ENCODE measurements around the gene GPR26.

GPR26 gene

GRCh38 chr10:123642293-123642692 lies 23.9 kb upstream of the GPR26 start:
- TF ChIP-seq TAF1 (IDR thresholded peaks at IDR 0.05; ENCODE audit: low read depth), result no peak
- no peak for TF ChIP-seq CEBPB (IDR thresholded peaks at IDR 0.05)
- TF ChIP-seq, protein P1, sequence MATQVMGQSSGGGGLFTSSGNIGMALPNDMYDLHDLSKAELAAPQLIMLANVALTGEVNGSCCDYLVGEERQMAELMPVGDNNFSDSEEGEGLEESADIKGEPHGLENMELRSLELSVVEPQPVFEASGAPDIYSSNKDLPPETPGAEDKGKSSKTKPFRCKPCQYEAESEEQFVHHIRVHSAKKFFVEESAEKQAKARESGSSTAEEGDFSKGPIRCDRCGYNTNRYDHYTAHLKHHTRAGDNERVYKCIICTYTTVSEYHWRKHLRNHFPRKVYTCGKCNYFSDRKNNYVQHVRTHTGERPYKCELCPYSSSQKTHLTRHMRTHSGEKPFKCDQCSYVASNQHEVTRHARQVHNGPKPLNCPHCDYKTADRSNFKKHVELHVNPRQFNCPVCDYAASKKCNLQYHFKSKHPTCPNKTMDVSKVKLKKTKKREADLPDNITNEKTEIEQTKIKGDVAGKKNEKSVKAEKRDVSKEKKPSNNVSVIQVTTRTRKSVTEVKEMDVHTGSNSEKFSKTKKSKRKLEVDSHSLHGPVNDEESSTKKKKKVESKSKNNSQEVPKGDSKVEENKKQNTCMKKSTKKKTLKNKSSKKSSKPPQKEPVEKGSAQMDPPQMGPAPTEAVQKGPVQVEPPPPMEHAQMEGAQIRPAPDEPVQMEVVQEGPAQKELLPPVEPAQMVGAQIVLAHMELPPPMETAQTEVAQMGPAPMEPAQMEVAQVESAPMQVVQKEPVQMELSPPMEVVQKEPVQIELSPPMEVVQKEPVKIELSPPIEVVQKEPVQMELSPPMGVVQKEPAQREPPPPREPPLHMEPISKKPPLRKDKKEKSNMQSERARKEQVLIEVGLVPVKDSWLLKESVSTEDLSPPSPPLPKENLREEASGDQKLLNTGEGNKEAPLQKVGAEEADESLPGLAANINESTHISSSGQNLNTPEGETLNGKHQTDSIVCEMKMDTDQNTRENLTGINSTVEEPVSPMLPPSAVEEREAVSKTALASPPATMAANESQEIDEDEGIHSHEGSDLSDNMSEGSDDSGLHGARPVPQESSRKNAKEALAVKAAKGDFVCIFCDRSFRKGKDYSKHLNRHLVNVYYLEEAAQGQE (IDR thresholded peaks at IDR 0.05; ENCODE audit: low read depth), result no peak
- TF ChIP-seq YY1 (IDR thresholded peaks at IDR 0.05; ENCODE audit: low read depth), result no peak
- TF ChIP-seq RAD21 (IDR thresholded peaks at IDR 0.05; ENCODE audit: low read depth), result no peak
- TF ChIP-seq ZBTB7A (IDR thresholded peaks at IDR 0.05; ENCODE audit: low read depth), result no peak
- no peak for TF ChIP-seq TEAD4 (IDR thresholded peaks at IDR 0.05)
- TF ChIP-seq FOXM1 (IDR thresholded peaks at IDR 0.05; ENCODE audit: borderline replicate concordance, low read depth), result no peak
- no peak for TF ChIP-seq USF1 (IDR thresholded peaks at IDR 0.05)
- no peak for TF ChIP-seq EP300 (IDR thresholded peaks at IDR 0.05; ENCODE audit: borderline replicate concordance)
- no peak for TF ChIP-seq CREB1 (IDR thresholded peaks at IDR 0.05; ENCODE audit: low read depth)

GRCh38 chr10:123642697-123643096 lies 23.5 kb upstream of the GPR26 start:
- TF ChIP-seq TAF1 (IDR thresholded peaks at IDR 0.05; ENCODE audit: low read depth), result no peak
- TF ChIP-seq RAD21 (IDR thresholded peaks at IDR 0.05; ENCODE audit: low read depth), result 0 out of 2 replicates have a peak, but pooled peaks have one; percentile 14

DNA sequence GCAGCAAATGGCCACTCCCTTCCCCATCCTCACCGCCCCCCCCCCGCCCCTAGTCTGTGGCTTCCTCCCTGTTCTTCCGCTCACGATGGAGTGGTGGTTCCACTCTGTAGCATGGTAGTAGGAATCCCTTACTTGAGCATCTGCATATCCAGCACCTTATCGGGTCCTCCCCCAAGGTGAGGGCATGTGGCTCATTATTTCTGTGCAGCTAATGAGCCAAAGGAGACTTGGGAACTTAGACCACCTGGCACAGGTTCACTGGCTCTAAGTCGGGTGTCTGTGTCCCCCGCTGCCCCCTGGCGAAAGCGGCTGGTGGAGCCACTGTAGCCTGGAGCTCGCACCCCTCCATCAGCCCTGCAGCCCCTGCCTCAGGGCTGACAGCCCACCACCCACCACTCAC lies 22.8 kb upstream of the GPR26 start:
- TF ChIP-seq YY1 (IDR thresholded peaks at IDR 0.05; ENCODE audit: low read depth) (no peak), TAF1 (IDR thresholded peaks at IDR 0.05; ENCODE audit: low read depth) (no peak), NFIC (IDR thresholded peaks at IDR 0.05) (no peak), CEBPB (IDR thresholded peaks at IDR 0.05) (no peak), EGR1 (IDR thresholded peaks at IDR 0.05) (no peak), FOXM1 (IDR thresholded peaks at IDR 0.05; ENCODE audit: borderline replicate concordance, low read depth) (no peak), ZBTB7A (IDR thresholded peaks at IDR 0.05; ENCODE audit: low read depth) (no peak)
- TF ChIP-seq, protein P1 (IDR thresholded peaks at IDR 0.05; ENCODE audit: low read depth), result no peak

- TF ChIP-seq YY1 (IDR thresholded peaks at IDR 0.05; ENCODE audit: low read depth) (no peak), TEAD4 (IDR thresholded peaks at IDR 0.05) (no peak), CREB1 (IDR thresholded peaks at IDR 0.05; ENCODE audit: low read depth) (no peak), EP300 (IDR thresholded peaks at IDR 0.05; ENCODE audit: borderline replicate concordance) (no peak), TAF1 (IDR thresholded peaks at IDR 0.05; ENCODE audit: low read depth) (no peak), USF1 (IDR thresholded peaks at IDR 0.05) (no peak), EGR1 (IDR thresholded peaks at IDR 0.05) (no peak), TCF12 (IDR thresholded peaks at IDR 0.05; ENCODE audit: low read depth) (no peak), NFIC (IDR thresholded peaks at IDR 0.05) (no peak), CEBPB (IDR thresholded peaks at IDR 0.05) (no peak)
These were observed 21.1 kb upstream of the GPR26 start for GRCh38 chr10:123645016-123645415.

- no peak for TF ChIP-seq USF1 (IDR thresholded peaks at IDR 0.05)
- TF ChIP-seq ZBTB7A (IDR thresholded peaks at IDR 0.05; ENCODE audit: low read depth), result no peak
- no peak for TF ChIP-seq FOXM1 (IDR thresholded peaks at IDR 0.05; ENCODE audit: borderline replicate concordance, low read depth)
- TF ChIP-seq EGR1 (IDR thresholded peaks at IDR 0.05), result no peak
- TF ChIP-seq CREB1 (IDR thresholded peaks at IDR 0.05; ENCODE audit: low read depth), result no peak
- no peak for TF ChIP-seq TEAD4 (IDR thresholded peaks at IDR 0.05)
- TF ChIP-seq TAF1 (IDR thresholded peaks at IDR 0.05; ENCODE audit: low read depth), result no peak
- TF ChIP-seq EP300 (IDR thresholded peaks at IDR 0.05; ENCODE audit: borderline replicate concordance), result no peak
- TF ChIP-seq RAD21 (IDR thresholded peaks at IDR 0.05; ENCODE audit: low read depth), result no peak
- no peak for TF ChIP-seq CEBPB (IDR thresholded peaks at IDR 0.05)
- TF ChIP-seq, protein P1 (IDR thresholded peaks at IDR 0.05; ENCODE audit: low read depth), result no peak
- no peak for TF ChIP-seq NFIC (IDR thresholded peaks at IDR 0.05)
- TF ChIP-seq, protein P2, sequence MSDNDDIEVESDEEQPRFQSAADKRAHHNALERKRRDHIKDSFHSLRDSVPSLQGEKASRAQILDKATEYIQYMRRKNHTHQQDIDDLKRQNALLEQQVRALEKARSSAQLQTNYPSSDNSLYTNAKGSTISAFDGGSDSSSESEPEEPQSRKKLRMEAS (IDR thresholded peaks at IDR 0.05), result no peak
- no peak for TF ChIP-seq TCF12 (IDR thresholded peaks at IDR 0.05; ENCODE audit: low read depth)
- TF ChIP-seq YY1 (IDR thresholded peaks at IDR 0.05; ENCODE audit: low read depth), result no peak
These were observed 20.5 kb upstream of the GPR26 start for GRCh38 chr10:123645615-123646014.
